ENCODE measurements around the gene RERE.

RERE gene

GRCh38 chr1:8646189-8646588 is 171.3 kb downstream of the RERE start:
- DNase-seq (ENCODE audit: extremely low read depth, low read depth), result no peak
- TF ChIP-seq, protein P1, sequence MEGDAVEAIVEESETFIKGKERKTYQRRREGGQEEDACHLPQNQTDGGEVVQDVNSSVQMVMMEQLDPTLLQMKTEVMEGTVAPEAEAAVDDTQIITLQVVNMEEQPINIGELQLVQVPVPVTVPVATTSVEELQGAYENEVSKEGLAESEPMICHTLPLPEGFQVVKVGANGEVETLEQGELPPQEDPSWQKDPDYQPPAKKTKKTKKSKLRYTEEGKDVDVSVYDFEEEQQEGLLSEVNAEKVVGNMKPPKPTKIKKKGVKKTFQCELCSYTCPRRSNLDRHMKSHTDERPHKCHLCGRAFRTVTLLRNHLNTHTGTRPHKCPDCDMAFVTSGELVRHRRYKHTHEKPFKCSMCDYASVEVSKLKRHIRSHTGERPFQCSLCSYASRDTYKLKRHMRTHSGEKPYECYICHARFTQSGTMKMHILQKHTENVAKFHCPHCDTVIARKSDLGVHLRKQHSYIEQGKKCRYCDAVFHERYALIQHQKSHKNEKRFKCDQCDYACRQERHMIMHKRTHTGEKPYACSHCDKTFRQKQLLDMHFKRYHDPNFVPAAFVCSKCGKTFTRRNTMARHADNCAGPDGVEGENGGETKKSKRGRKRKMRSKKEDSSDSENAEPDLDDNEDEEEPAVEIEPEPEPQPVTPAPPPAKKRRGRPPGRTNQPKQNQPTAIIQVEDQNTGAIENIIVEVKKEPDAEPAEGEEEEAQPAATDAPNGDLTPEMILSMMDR (IDR thresholded peaks at IDR 0.05; ENCODE audit: low read depth, low read length), result no peak

- no peak for DNase-seq (ENCODE audit: extremely low read depth, low read depth)
- TF ChIP-seq, protein P1 (IDR thresholded peaks at IDR 0.05; ENCODE audit: low read depth, low read length), result no peak
These were observed 173.6 kb downstream of the RERE start for GRCh38 chr1:8643542-8644536.

GRCh38 chr1:8642114-8642513 is 175.3 kb downstream of the RERE start:
- TF ChIP-seq, protein P1 (IDR thresholded peaks at IDR 0.05; ENCODE audit: low read depth, low read length), result no peak
- DNase-seq (ENCODE audit: extremely low read depth, low read depth), result no peak

- no peak for DNase-seq (ENCODE audit: extremely low read depth, low read depth)
- TF ChIP-seq, protein P1 (IDR thresholded peaks at IDR 0.05; ENCODE audit: low read depth, low read length), result no peak
These were observed 176.0 kb downstream of the RERE start for GRCh38 chr1:8641377-8641997.

- TF ChIP-seq, protein P1 (IDR thresholded peaks at IDR 0.05; ENCODE audit: low read depth, low read length), result no peak
- no peak for DNase-seq (ENCODE audit: extremely low read depth, low read depth)
These were observed 176.5 kb downstream of the RERE start for GRCh38 chr1:8640950-8641349.

DNA sequence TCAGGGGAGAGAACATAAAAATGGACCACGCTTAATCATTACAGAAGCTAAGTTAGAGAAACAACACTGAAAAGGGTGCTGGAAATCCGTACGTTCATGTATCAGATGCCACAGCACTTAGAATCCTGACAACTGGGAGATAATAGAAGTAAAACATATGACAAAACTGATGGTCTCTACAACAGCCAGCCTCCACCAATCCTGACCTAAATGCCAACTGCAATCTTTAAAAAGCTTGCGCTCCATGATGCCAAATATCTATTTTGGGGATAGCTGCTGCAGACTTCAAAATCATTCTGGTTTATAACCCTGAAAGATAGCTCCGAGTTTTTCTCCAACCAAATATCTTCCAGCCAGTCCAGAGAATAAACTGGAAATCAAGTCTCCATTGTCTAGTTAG is 178.3 kb downstream of the RERE start:
- DNase-seq (ENCODE audit: extremely low read depth, low read depth), result no peak
- TF ChIP-seq, protein P1 (IDR thresholded peaks at IDR 0.05; ENCODE audit: low read depth, low read length), result no peak
